GM23248 (cell line): ENCODE measurements around the gene EP400.

Experiments used
- EZH2 ChIP-seq: fragments of 200-600 bp; sonication (generic); IDR thresholded peaks from 2 replicates; pipeline ENCODE4 v1.6.1; 2018; ENCODE audit warnings: antibody characterized with exemption, mild to moderate bottlenecking; ENCODE audit not compliant: insufficient read depth, poor library complexity, severe bottlenecking
- EZH2phosphoT487 ChIP-seq: fragments of 200-600 bp; sonication (generic); IDR thresholded peaks from 2 replicates; pipeline ENCODE4 v1.6.1; 2018; ENCODE audit warnings: antibody characterized with exemption, moderate library complexity, mild to moderate bottlenecking, low read depth; ENCODE audit not compliant: insufficient read depth

- TF ChIP-seq EZH2 = no peak
- no peak for TF ChIP-seq EZH2phosphoT487
Observed at GRCh38 chr12:131986361-131986760, 36.6 kb downstream of the EP400 start.
